Measurements from ENCODE around the gene ZNF528.

GRCh38 chr19:52444506-52444905 lies 46.9 kb downstream of the ZNF528 start:
- TF ChIP-seq CTCF (IDR thresholded peaks at IDR 0.05; ENCODE audit: low read length) (no peak), EZH2 (IDR thresholded peaks at IDR 0.05; ENCODE audit: borderline replicate concordance, low read length) (no peak)
